IMR-90 (cell line): ENCODE results near the gene NDUFS7. TPM values are rescaled to one million over a fixed set of nuclear protein-coding genes. Genes with fewer than 3 reads are reported as not detected.

Experiments used
- ATAC-seq: fragments of 200-7000 bp; cut with Tn5 transposase; 2 replicates; pipeline ENCODE4 v1.9.1; 2020; ENCODE audit warnings: low read depth, mild to moderate bottlenecking, moderate library complexity
- BruUV-seq: library from RNA; stranded (reverse); fragments of 400-500 nt; replicated peaks from 2 replicates; lab custom pipeline; 2021; lab: Mats Ljungman, UMichigan
- CTCF ChIA-PET: fragments of 300-600 bp; formaldehyde crosslinking; extraction: SDS; loops from one replicate; lab custom pipeline; 2021; ENCODE audit warnings: antibody characterized with exemption; lab: Yijun Ruan, JAX
- POLR2A ChIA-PET: fragments of 300-600 bp; sonication (Branson Sonifier 250); formaldehyde crosslinking; loops from one replicate; lab custom pipeline; 2022; ENCODE audit warnings: antibody characterized with exemption; ENCODE audit not compliant: unreplicated experiment; lab: Charles Lee
- DNase-seq: peaks from one replicate; pipeline ENCODE4 v3.0.0; 2013
- H2AFZ ChIP-seq: replicated peaks from 2 replicates; pipeline ENCODE3; 2013; ENCODE audit warnings: low read length, mild to moderate bottlenecking; ENCODE audit not compliant: poor library complexity
- H2AK5ac ChIP-seq: 2 replicates; pipeline ENCODE4 v1.6.1; 2013; ENCODE audit warnings: low read depth, low read length, inconsistent platforms
- H2AK9ac ChIP-seq: replicated peaks from 2 replicates; pipeline ENCODE3; 2013; ENCODE audit warnings: mild to moderate bottlenecking, low read depth, low read length, moderate library complexity; ENCODE audit not compliant: poor library complexity
- H2BK120ac ChIP-seq: 2 replicates; pipeline ENCODE4 v1.6.1; 2013; ENCODE audit warnings: low read depth, low read length, inconsistent platforms
- H2BK15ac ChIP-seq: 3 replicates; pipeline ENCODE4 v1.6.1; 2013; ENCODE audit warnings: low read depth, low read length, inconsistent platforms
- H2BK20ac ChIP-seq: 2 replicates; pipeline ENCODE4 v1.6.1; 2013; ENCODE audit warnings: low read depth, mild to moderate bottlenecking, inconsistent platforms, low read length, moderate library complexity
- H2BK5ac ChIP-seq: 2 replicates; pipeline ENCODE4 v1.6.1; 2013; ENCODE audit warnings: mild to moderate bottlenecking, low read depth, low read length, inconsistent platforms; ENCODE audit not compliant: poor library complexity, severe bottlenecking
- H3K14ac ChIP-seq: replicated peaks from 2 replicates; pipeline ENCODE4 v1.6.1; 2013; ENCODE audit warnings: low read depth, low read length, inconsistent platforms
- H3K18ac ChIP-seq: 2 replicates; pipeline ENCODE4 v1.6.1; 2013; ENCODE audit warnings: low read depth, low read length, control low read depth
- H3K23ac ChIP-seq: 2 replicates; pipeline ENCODE4 v1.6.1; 2013; ENCODE audit warnings: low read depth, low read length, inconsistent platforms
- H3K27ac ChIP-seq: 2 replicates; pipeline ENCODE4 v1.5.1; 2013; ENCODE audit warnings: mild to moderate bottlenecking, control low read depth, low read length; ENCODE audit not compliant: insufficient read depth
- H3K27me3 ChIP-seq: 2 replicates; pipeline ENCODE4 v1.6.1; 2013; ENCODE audit warnings: low read length; ENCODE audit not compliant: control insufficient read depth, insufficient read depth
- H3K36me3 ChIP-seq: 2 replicates; pipeline ENCODE4 v1.6.1; 2013; ENCODE audit warnings: low read length, mixed read lengths; ENCODE audit not compliant: control insufficient read depth, insufficient read depth
- H3K4ac ChIP-seq: 2 replicates; pipeline ENCODE4 v1.6.1; 2013; ENCODE audit warnings: low read depth, low read length, inconsistent platforms
- H3K4me1 ChIP-seq: 2 replicates; pipeline ENCODE4 v1.6.1; 2013; ENCODE audit warnings: low read length, mixed read lengths; ENCODE audit not compliant: control insufficient read depth, insufficient read depth
- H3K4me2 ChIP-seq: 2 replicates; pipeline ENCODE4 v1.6.1; 2013; ENCODE audit warnings: low read depth, mild to moderate bottlenecking, control low read depth, low read length, moderate library complexity
- H3K4me3 ChIP-seq: 2 replicates; pipeline ENCODE4 v1.5.1; 2013; ENCODE audit warnings: low read depth, mild to moderate bottlenecking, control low read depth, low read length, moderate library complexity; ENCODE audit not compliant: insufficient read depth
- H3K56ac ChIP-seq: 2 replicates; pipeline ENCODE4 v1.6.1; 2013; ENCODE audit warnings: low read length, inconsistent platforms; ENCODE audit not compliant: insufficient read depth; ENCODE audit errors: extremely low read depth
- H3K79me1 ChIP-seq, 2 experiments: 2 replicates each; pipeline ENCODE4 v1.6.1; 2013; ENCODE audit warnings: low read length in 2 of 2, inconsistent platforms in 1 of 2, low read depth in 1 of 2
- H3K9ac ChIP-seq: 2 replicates; pipeline ENCODE4 v1.6.1; 2013; ENCODE audit warnings: low read depth, low read length, control low read depth
- H3K9me1 ChIP-seq: 2 replicates; pipeline ENCODE4 v1.6.1; 2013; ENCODE audit warnings: low read length, inconsistent platforms; ENCODE audit not compliant: insufficient read depth
- H3K9me3 ChIP-seq: 2 replicates; pipeline ENCODE4 v1.6.1; 2013; ENCODE audit warnings: low read length; ENCODE audit not compliant: control insufficient read depth, insufficient read depth
- H4K20me1 ChIP-seq: 2 replicates; pipeline ENCODE4 v1.6.1; 2013; ENCODE audit warnings: low read length, inconsistent platforms; ENCODE audit not compliant: insufficient read depth
- H4K5ac ChIP-seq: 2 replicates; pipeline ENCODE4 v1.6.1; 2013; ENCODE audit warnings: mild to moderate bottlenecking, low read depth, low read length, control low read depth
- H4K8ac ChIP-seq, 2 experiments: 2 replicates each; pipeline ENCODE4 v1.6.1; 2013; ENCODE audit warnings: low read depth in 2 of 2, low read length in 2 of 2, control low read depth in 1 of 2, inconsistent platforms in 1 of 2
- H4K91ac ChIP-seq: 2 replicates; pipeline ENCODE4 v1.6.1; 2013; ENCODE audit warnings: low read depth, low read length, inconsistent platforms; ENCODE audit not compliant: insufficient read depth
- BHLHE40 ChIP-seq: fragments of 150-350 bp; IDR thresholded peaks from 2 replicates; pipeline ENCODE4 v1.6.1; 2016; ENCODE audit warnings: mild to moderate bottlenecking, low read depth, low read length
- RAD21 ChIP-seq: IDR thresholded peaks from 2 replicates; pipeline ENCODE4 v1.6.1; 2012; ENCODE audit warnings: low read length, improper control_type of control experiment
- SMC3 ChIP-seq: fragments of 150-350 bp; IDR thresholded peaks from 2 replicates; pipeline ENCODE4 v1.6.1; 2016; ENCODE audit warnings: low read depth, mild to moderate bottlenecking, antibody characterized with exemption, low read length, moderate library complexity
- USF2 ChIP-seq: fragments of 150-350 bp; IDR thresholded peaks from 2 replicates; pipeline ENCODE4 v1.6.1; 2017; ENCODE audit warnings: mild to moderate bottlenecking, antibody characterized with exemption, low read length, low read depth
- whole genome bisulfite sequencing, 2 experiments: methylation state at CpG; one replicate each; pipeline versions ENCODE4 v1.1.5 to v1.1.7; 2013; ENCODE audit warnings: missing lambda C conversion rate in 2 of 2; ENCODE audit not compliant: insufficient read length in 1 of 2; ENCODE audit errors: extremely low coverage in 2 of 2; 5-methylcytosine and 5-hydroxymethylcytosine counted together
- dilution Hi-C: fragments of 300-500 bp; cut with HindIII; formaldehyde crosslinking; loops from one replicate; pipeline ENCODE4 v1.14.3; 2018; ENCODE audit warnings: low sequenced_read_pairs; ENCODE audit not compliant: unreplicated experiment
- in situ Hi-C: fragments of 300-500 bp; cut with MboI; formaldehyde crosslinking; loops from 3 replicates; pipeline ENCODE4 v1.14.3; 2019; ENCODE audit warnings: low sequenced_read_pairs, inconsistent platforms, mixed read lengths
- intact Hi-C: fragments of 100-400 bp; cut with micrococcal nuclease; formaldehyde crosslinking; loops from 2 replicates; pipeline ENCODE4 v1.10.0; 2022
- polyA plus RNA-seq, 3 experiments: library from polyadenylated mRNA; depleted of rRNA; stranded (reverse); fragments of >200 nt; gene quantifications; 2 replicates each; pipeline ENCODE4 v1.2.3, GENCODE V29; 2012; ENCODE audit warnings: low replicate concordance in 1 of 3
- total RNA-seq: library from RNA; depleted of rRNA; stranded (reverse); fragments of >200 nt; gene quantifications from 2 replicates; pipeline ENCODE4 v1.2.3, GENCODE V29; 2012

Gene NDUFS7
- total and polyA plus RNA-seq, 2 of the 4 experiments (the other 2 are of a cell fraction): 60.8 to 136 TPM

- DNase-seq (no peak), ATAC-seq (no peak)
- H4K8ac ChIP-seq: no peak overlapping the region
- H3K9me3 ChIP-seq: no peaks in the 10 kb centered on the region
- no peak overlapping the region for H3K56ac ChIP-seq
- no peak overlapping the region for H2BK20ac ChIP-seq
- in situ Hi-C loops: no loop called here
- dilution Hi-C loops: no loop called here
- H3K9me1 ChIP-seq: 0 out of 2 replicates have a peak, but pooled peaks cover 3% of the 10 kb centered on the region
- H3K4ac ChIP-seq: no peak overlapping the region
- H2AK5ac ChIP-seq: no peak overlapping the region
- no peak overlapping the region for H4K5ac ChIP-seq
- no peak overlapping the region for H2BK120ac ChIP-seq
- CTCF ChIA-PET: no interaction called here
- H3K14ac ChIP-seq: no peak overlapping the region
- no peak overlapping the region for H4K91ac ChIP-seq
- H3K27me3 ChIP-seq: no peaks in the 10 kb centered on the region
- H3K23ac ChIP-seq: no peak overlapping the region
- H2AFZ ChIP-seq: no peak overlapping the region
- POLR2A ChIA-PET: no interaction called here
- intact Hi-C loops: no loop called here
- H3K36me3 ChIP-seq: peaks cover 77% of the 10 kb centered on the region
- no peak overlapping the region for H2BK15ac ChIP-seq
- H3K4me1 ChIP-seq: no peaks in the 10 kb centered on the region
- H4K20me1 ChIP-seq: peaks cover 80% of the 10 kb centered on the region
- H2BK5ac ChIP-seq: no peak overlapping the region
- no peak overlapping the region for H3K27ac ChIP-seq
- no peak overlapping the region for H3K4me2 ChIP-seq
- no peak overlapping the region for H2AK9ac ChIP-seq
- H3K79me1 ChIP-seq: peaks cover 29 to 82% of the 10 kb centered on the region in 2 experiments
- 96% methylated on average over 6 of the region's 24 CpGs; no CpG with 5 or more reads in 1 of the 2 experiments for WGBS, 2 experiments
- H3K18ac ChIP-seq: no peak overlapping the region
- H3K9ac ChIP-seq: no peak overlapping the region
- no peak overlapping the region for H3K4me3 ChIP-seq
- TF ChIP-seq RAD21 (no peak), BHLHE40 (no peak), USF2 (no peak), SMC3 (no peak)
- no TSS peak for BruUV-seq
Observed at GRCh38 chr19:1422943-1423342, 39.2 kb downstream of the NDUFS7 start.
